Measurements from ENCODE around the gene KRT81.

Gene KRT81

DNA sequence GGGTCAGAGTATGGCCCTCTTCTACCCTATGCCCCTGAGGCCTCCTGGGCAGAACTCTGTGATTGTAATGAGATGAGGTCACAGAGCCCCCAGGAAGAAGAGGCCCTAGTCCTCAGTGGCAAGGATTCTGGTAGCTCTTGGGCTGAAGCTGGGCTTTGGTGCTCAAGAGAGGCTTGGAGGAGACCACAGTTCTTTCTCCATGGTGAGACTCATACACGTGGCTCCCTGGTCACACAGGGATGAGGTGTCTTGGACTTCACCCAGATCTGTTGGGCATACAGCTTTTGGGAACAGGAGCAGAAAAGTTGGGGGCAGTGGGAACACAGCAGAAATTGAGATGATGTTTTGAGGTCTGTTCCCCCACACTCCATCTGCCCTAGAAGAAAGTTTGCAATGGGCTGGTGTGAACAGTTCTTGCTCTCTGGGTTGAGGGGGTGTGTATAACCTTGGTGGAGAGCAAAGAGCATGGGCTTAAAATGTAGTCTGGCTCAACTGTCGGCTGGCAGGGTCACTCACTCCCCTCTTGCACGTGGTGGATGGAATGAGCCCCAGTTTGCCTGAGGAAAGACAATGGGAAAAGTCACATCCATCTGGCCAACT is 16.7 kb downstream of the KRT81 start, which contains the start of gene KRT86:
Gene KRT86 (plus strand): TSS at position 125 of the 600 bp plus-strand sequence. CDS start 27,272 bp downstream, outside the sequence.
- no peaks in the 10 kb centered on the region for H3K9me2 ChIP-seq (ENCODE audit: low read depth, low read length)

DNA sequence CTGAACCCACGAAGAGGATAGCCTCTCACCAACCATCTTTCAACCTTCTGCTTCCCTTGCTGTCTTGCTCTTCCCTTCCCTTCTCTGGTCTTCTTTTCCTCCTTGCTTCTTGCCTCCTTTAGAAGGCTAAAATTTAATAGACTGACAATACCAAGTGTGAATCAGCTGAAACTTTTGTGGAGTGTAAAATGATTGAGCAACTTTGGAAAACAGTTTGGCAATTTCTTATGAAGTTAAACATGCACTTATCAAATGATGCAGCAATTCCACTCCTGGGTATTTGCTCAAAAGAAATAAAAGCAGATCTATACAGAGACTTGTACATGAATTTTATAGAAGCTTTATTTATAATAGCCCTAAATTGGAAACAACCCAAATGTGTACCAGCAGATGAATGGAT is 20.2 kb downstream of the KRT81 start:
- no peak for TF ChIP-seq EZH2 (IDR thresholded peaks at IDR 0.05; ENCODE audit: borderline replicate concordance, low read length)
- TF ChIP-seq, protein P1, sequence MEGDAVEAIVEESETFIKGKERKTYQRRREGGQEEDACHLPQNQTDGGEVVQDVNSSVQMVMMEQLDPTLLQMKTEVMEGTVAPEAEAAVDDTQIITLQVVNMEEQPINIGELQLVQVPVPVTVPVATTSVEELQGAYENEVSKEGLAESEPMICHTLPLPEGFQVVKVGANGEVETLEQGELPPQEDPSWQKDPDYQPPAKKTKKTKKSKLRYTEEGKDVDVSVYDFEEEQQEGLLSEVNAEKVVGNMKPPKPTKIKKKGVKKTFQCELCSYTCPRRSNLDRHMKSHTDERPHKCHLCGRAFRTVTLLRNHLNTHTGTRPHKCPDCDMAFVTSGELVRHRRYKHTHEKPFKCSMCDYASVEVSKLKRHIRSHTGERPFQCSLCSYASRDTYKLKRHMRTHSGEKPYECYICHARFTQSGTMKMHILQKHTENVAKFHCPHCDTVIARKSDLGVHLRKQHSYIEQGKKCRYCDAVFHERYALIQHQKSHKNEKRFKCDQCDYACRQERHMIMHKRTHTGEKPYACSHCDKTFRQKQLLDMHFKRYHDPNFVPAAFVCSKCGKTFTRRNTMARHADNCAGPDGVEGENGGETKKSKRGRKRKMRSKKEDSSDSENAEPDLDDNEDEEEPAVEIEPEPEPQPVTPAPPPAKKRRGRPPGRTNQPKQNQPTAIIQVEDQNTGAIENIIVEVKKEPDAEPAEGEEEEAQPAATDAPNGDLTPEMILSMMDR (IDR thresholded peaks at IDR 0.05; ENCODE audit: low read length), result no peak

More for the DNA sequence above, 16.7 kb downstream of the KRT81 start, which contains the start of gene KRT86:
- Histone ChIP-seq H3K9me3 (ENCODE audit: low read length) (no peaks in the 10 kb centered on the region), H3K9ac (ENCODE audit: low read length) (no peak within 1 kb of the TSS), H3K4me1 (ENCODE audit: insufficient read depth, low read length, severe bottlenecking) (no peaks in the 10 kb centered on the region), H3K36me3 (ENCODE audit: insufficient read depth, low read length) (no peaks in the 10 kb centered on the region), H3K4me3 (ENCODE audit: low read depth, low read length, poor library complexity, severe bottlenecking) (no peak within 1 kb of the TSS), H2AFZ (ENCODE audit: low read length) (no peak within 1 kb of the TSS), H4K20me1 (ENCODE audit: insufficient read depth, low read length) (no peaks in the 10 kb centered on the region), H3K27ac (ENCODE audit: low read depth, low read length, poor library complexity, severe bottlenecking) (no peak within 1 kb of the TSS), H3K27me3 (ENCODE audit: insufficient read depth, low read length) (peaks cover 9% of the 10 kb centered on the region; the same call in 1 of the 2 replicates), H3K4me2 (ENCODE audit: low read length) (no peak within 1 kb of the TSS), H3K79me2 (ENCODE audit: insufficient read depth, low read length) (no peaks in the 10 kb centered on the region), H3F3A (ENCODE audit: insufficient read depth, low read length) (no peaks in the 10 kb centered on the region)
- no peak for TF ChIP-seq EZH2 (IDR thresholded peaks at IDR 0.05; ENCODE audit: borderline replicate concordance, low read length)
- TF ChIP-seq, protein P1 (IDR thresholded peaks at IDR 0.05; ENCODE audit: low read length), result no peak

DNA sequence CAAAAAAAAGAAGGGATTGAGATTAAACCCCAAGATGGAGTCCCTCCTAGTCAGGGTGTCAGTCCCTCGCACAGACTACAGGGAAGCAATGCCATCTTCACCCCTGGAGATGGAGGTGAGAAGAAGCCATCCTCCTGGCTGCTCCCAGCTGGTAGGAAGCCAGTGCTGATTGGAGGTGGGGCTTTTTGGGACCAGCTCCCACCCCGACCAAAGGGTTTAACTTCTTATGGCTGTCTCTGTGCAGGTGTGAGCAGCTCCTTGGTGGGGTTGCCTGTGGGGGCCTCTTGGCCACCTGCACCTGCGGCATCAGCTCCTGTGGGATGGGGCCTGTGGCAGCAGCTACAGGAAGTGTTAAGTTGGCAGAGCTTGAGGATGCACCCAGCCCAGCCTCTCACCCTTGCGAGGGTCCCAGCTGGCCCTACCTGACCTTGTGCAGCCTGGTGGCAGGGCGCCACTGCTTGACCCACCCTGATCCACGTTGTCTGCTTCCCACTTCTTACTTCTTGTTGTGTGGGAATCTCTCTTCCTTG is 20.7 kb downstream of the KRT81 start:
- no peak for TF ChIP-seq EZH2 (IDR thresholded peaks at IDR 0.05; ENCODE audit: borderline replicate concordance, low read length)
- TF ChIP-seq, protein P1 (IDR thresholded peaks at IDR 0.05; ENCODE audit: low read length), result no peak
- Histone ChIP-seq H3K27ac (ENCODE audit: low read depth, low read length, poor library complexity, severe bottlenecking) (no peak overlapping the region), H3K36me3 (ENCODE audit: insufficient read depth, low read length) (no peaks in the 10 kb centered on the region), H3K9me2 (ENCODE audit: low read depth, low read length) (no peaks in the 10 kb centered on the region), H3K4me3 (ENCODE audit: low read depth, low read length, poor library complexity, severe bottlenecking) (no peak overlapping the region), H3K9ac (ENCODE audit: low read length) (no peak overlapping the region), H3K4me1 (ENCODE audit: insufficient read depth, low read length, severe bottlenecking) (no peaks in the 10 kb centered on the region), H3K79me2 (ENCODE audit: insufficient read depth, low read length) (no peaks in the 10 kb centered on the region), H2AFZ (ENCODE audit: low read length) (no peak overlapping the region), H3K4me2 (ENCODE audit: low read length) (no peak overlapping the region), H3K9me3 (ENCODE audit: low read length) (no peaks in the 10 kb centered on the region), H4K20me1 (ENCODE audit: insufficient read depth, low read length) (no peaks in the 10 kb centered on the region), H3K27me3 (ENCODE audit: insufficient read depth, low read length) (no peaks in the 10 kb centered on the region), H3F3A (ENCODE audit: insufficient read depth, low read length) (no peaks in the 10 kb centered on the region)

More for the DNA sequence above, 20.2 kb downstream of the KRT81 start:
- H3K79me2 ChIP-seq (ENCODE audit: insufficient read depth, low read length), result no peaks in the 10 kb centered on the region
- H3K9me2 ChIP-seq (ENCODE audit: low read depth, low read length), result no peaks in the 10 kb centered on the region
- no peaks in the 10 kb centered on the region for H3F3A ChIP-seq (ENCODE audit: insufficient read depth, low read length)
- no peaks in the 10 kb centered on the region for H3K36me3 ChIP-seq (ENCODE audit: insufficient read depth, low read length)
- no peak overlapping the region for H3K4me2 ChIP-seq (ENCODE audit: low read length)
- no peak overlapping the region for H3K9ac ChIP-seq (ENCODE audit: low read length)
- no peaks in the 10 kb centered on the region for H4K20me1 ChIP-seq (ENCODE audit: insufficient read depth, low read length)
- H3K27me3 ChIP-seq (ENCODE audit: insufficient read depth, low read length), result no peaks in the 10 kb centered on the region
- H3K4me1 ChIP-seq (ENCODE audit: insufficient read depth, low read length, severe bottlenecking), result no peaks in the 10 kb centered on the region
- H3K9me3 ChIP-seq (ENCODE audit: low read length), result no peaks in the 10 kb centered on the region
- H3K27ac ChIP-seq (ENCODE audit: low read depth, low read length, poor library complexity, severe bottlenecking), result no peak overlapping the region
- no peak overlapping the region for H2AFZ ChIP-seq (ENCODE audit: low read length)
- no peak overlapping the region for H3K4me3 ChIP-seq (ENCODE audit: low read depth, low read length, poor library complexity, severe bottlenecking)

Data from OCI-LY1 (cell line).